GM12878 (cell line): ENCODE data around the gene GSTM5.
A peak's percentile ranks its signal among the peaks of the same experiment; 100 is the strongest.

Experiments
- CEBPB ChIP-seq, 2 experiments: fragments of 150-350 bp in 1 of 2; IDR thresholded peaks; 2 replicates each; pipeline ENCODE4 v1.6.1; 2012 to 2014; ENCODE audit warnings: low read depth in 2 of 2, low read length in 2 of 2, borderline replicate concordance in 1 of 2, inconsistent platforms in 1 of 2
- CTCF ChIP-seq, 3 experiments: IDR thresholded peaks in 2 of 3; conservative IDR thresholded peaks in 1 of 3; 2 replicates each; pipeline ENCODE4 v1.5.1; 2011; ENCODE audit warnings: low read depth in 3 of 3, low read length in 3 of 3, mild to moderate bottlenecking in 3 of 3, control low read depth in 2 of 3, moderate library complexity in 2 of 3, inconsistent platforms in 1 of 3, mixed read lengths in 1 of 3; ENCODE audit not compliant: control insufficient read depth in 2 of 3, insufficient read depth in 1 of 3; ENCODE audit errors: extremely low read depth in 1 of 3
- EP300 ChIP-seq, 2 experiments: fragments of 150-350 bp in 1 of 2; IDR thresholded peaks; 2 replicates each; pipeline ENCODE4 v1.6.1; 2011 to 2012; ENCODE audit warnings: low read depth in 2 of 2, low read length in 2 of 2, borderline replicate concordance in 1 of 2, improper control_type of control experiment in 1 of 2, inconsistent platforms in 1 of 2; ENCODE audit not compliant: control insufficient read depth in 1 of 2
- FOXM1 ChIP-seq: IDR thresholded peaks from 2 replicates; pipeline ENCODE4 v1.6.1; 2012; ENCODE audit warnings: low read depth, mild to moderate bottlenecking, inconsistent platforms, low read length, moderate library complexity
- HCFC1 ChIP-seq: fragments of 150-350 bp; IDR thresholded peaks from 2 replicates; pipeline ENCODE4 v1.6.1; 2014; ENCODE audit warnings: low read length
- POLR2AphosphoS5 ChIP-seq: IDR thresholded peaks from 2 replicates; pipeline ENCODE4 v1.6.1; 2011; ENCODE audit warnings: mild to moderate bottlenecking, low read length, inconsistent platforms
- RCOR1 ChIP-seq: conservative IDR thresholded peaks from 2 replicates; pipeline ENCODE4 v1.6.1; 2012; ENCODE audit warnings: low read depth, low read length, improper control_type of control experiment
- SIN3A ChIP-seq: IDR thresholded peaks from 2 replicates; pipeline ENCODE4 v1.6.1; 2012; ENCODE audit warnings: low read depth, low read length, improper control_type of control experiment
- ZNF217 ChIP-seq: fragments of 450-650 bp; IDR thresholded peaks from 2 replicates; pipeline ENCODE4 v1.6.1; 2017; ENCODE audit warnings: antibody characterized with exemption, mild to moderate bottlenecking
- TF ChIP-seq, protein P1 (sequence below): fragments of 450-650 bp; IDR thresholded peaks from 2 replicates; pipeline ENCODE4 v1.6.1; 2017; ENCODE audit warnings: mild to moderate bottlenecking, low read depth, inconsistent platforms; ENCODE audit not compliant: poor library complexity, severe bottlenecking

DNA sequence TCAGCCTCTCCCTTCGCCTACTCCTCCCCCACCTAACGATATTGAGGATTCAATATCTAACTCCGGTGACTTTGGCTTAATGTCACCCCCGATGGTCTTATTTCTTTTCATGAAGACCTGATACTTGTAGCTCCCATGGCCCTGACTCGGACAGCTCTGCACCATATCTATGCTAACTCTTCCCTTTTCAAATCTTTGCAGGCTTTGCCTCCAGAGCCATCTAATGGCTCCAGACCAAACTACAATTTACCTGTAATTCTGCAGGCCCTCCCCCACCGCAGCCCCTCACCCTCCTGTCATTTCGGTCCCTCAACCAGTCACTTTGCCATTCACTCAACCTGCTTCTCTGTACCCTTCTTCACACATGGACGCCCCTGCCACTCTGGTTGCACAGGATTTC lies 7.9 kb upstream of the GSTM5 start:
- TF ChIP-seq ZNF217, result no peak
- TF ChIP-seq RCOR1, result no peak
- TF ChIP-seq CTCF (IDR thresholded peaks at IDR 0.05 in 2 of 3, conservative IDR thresholded peaks at IDR 0.05 in 1 of 3; ENCODE audit: control insufficient read depth in 2 of 3, extremely low read depth in 1 of 3, insufficient read depth in 1 of 3, low read depth in 3 of 3, low read length in 3 of 3), result peak in 1 of 3 experiments; percentile 6; a peak in 2 of 6 replicates
- no peak for TF ChIP-seq POLR2AphosphoS5
- no peak for TF ChIP-seq HCFC1
- TF ChIP-seq SIN3A, result no peak
- TF ChIP-seq, protein P1, sequence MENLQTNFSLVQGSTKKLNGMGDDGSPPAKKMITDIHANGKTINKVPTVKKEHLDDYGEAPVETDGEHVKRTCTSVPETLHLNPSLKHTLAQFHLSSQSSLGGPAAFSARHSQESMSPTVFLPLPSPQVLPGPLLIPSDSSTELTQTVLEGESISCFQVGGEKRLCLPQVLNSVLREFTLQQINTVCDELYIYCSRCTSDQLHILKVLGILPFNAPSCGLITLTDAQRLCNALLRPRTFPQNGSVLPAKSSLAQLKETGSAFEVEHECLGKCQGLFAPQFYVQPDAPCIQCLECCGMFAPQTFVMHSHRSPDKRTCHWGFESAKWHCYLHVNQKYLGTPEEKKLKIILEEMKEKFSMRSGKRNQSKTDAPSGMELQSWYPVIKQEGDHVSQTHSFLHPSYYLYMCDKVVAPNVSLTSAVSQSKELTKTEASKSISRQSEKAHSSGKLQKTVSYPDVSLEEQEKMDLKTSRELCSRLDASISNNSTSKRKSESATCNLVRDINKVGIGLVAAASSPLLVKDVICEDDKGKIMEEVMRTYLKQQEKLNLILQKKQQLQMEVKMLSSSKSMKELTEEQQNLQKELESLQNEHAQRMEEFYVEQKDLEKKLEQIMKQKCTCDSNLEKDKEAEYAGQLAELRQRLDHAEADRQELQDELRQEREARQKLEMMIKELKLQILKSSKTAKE, result no peak
- TF ChIP-seq FOXM1, result no peak
- no peak for TF ChIP-seq EP300 (IDR thresholded peaks at IDR 0.05; ENCODE audit: borderline replicate concordance in 1 of 2, control insufficient read depth in 1 of 2, low read depth in 2 of 2, low read length in 2 of 2)
- TF ChIP-seq CEBPB (IDR thresholded peaks at IDR 0.05; ENCODE audit: borderline replicate concordance in 1 of 2, low read depth in 2 of 2, low read length in 2 of 2), result no peak
